ENCODE measurements around the gene DSCAM. TPM values are rescaled to one million over a fixed set of nuclear protein-coding genes. Genes with fewer than 3 reads are reported as not detected.

The DSCAM gene
- total RNA-seq, 1 donor from 2014 or later, result 0.06 TPM

DNA sequence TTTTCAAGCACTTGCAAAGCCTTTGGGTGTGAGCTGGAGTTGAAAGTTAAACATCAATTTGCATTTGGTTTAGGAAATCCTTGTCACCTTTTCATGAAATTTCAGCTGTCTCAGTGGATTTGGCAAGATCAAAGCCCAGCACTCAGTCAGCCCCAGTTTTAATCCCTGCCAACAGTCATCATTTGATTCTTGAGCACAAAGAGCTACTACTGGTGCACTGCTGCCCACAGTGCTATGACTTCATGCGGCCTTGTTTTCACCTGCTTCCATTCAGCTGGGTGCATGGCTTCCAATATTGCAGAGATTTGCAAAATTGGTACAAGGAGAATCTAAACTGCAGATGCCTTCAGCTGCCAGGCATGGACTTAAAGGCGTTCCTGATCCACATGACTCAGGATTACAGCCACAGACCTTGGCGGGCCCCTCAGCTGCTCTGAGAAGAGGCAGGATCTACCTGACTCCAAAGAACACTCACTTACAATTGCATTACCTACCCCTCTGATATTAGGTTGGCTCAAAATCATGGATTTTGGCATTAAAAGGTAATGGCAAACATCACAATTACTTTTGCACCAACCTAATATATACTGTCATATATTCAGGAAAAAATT is 259.1 kb downstream of the DSCAM start:
- no peak for TF ChIP-seq CTCF (conservative IDR thresholded peaks at IDR 0.05; ENCODE audit: low read depth, low read length)
- DNase-seq (ENCODE audit: low read depth), result no peak

DNA sequence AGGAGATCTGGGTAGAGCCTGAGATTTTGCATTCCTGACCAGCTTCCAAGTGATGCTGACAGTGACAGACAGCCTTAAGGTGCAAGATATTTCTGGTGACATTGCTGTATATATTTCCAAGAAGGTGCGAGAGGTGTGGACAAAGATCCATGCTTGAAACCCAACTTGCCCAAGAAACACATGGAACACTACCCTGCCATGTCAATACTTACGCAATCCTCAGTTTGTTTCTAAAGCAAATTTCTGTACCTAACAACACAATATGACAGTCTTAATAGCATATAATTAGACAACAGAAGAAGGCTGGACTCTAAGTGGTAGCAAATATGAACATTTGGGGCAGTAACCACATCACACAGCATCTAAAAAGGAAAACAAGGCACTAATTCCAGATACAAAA is 260.4 kb downstream of the DSCAM start:
- DNase-seq (ENCODE audit: low read depth), result no peak
- no peak overlapping the region for H3K4me3 ChIP-seq (ENCODE audit: low read depth, low read length)
- TF ChIP-seq CTCF (conservative IDR thresholded peaks at IDR 0.05; ENCODE audit: low read depth, low read length), result no peak

More for the DNA sequence above, 259.1 kb downstream of the DSCAM start:
- no peak overlapping the region for H3K4me3 ChIP-seq (ENCODE audit: low read depth, low read length)

- H3K4me3 ChIP-seq (ENCODE audit: low read depth, low read length), result no peak overlapping the region
- TF ChIP-seq CTCF (conservative IDR thresholded peaks at IDR 0.05; ENCODE audit: low read depth, low read length), result no peak
- DNase-seq (ENCODE audit: low read depth), result no peak
Observed at GRCh38 chr21:40577285-40578043, 269.5 kb downstream of the DSCAM start.

GRCh38 chr21:40575976-40576375 is 271.0 kb downstream of the DSCAM start:
- TF ChIP-seq CTCF (conservative IDR thresholded peaks at IDR 0.05; ENCODE audit: low read depth, low read length), result no peak
- DNase-seq (ENCODE audit: low read depth), result no peak
- no peak overlapping the region for H3K4me3 ChIP-seq (ENCODE audit: low read depth, low read length)

GRCh38 chr21:40569357-40569756 is 277.6 kb downstream of the DSCAM start:
- no peak overlapping the region for H3K4me3 ChIP-seq (ENCODE audit: low read depth, low read length)
- DNase-seq (ENCODE audit: low read depth), result no peak
- TF ChIP-seq CTCF (conservative IDR thresholded peaks at IDR 0.05; ENCODE audit: low read depth, low read length), result no peak

GRCh38 chr21:40568807-40569206 is 278.2 kb downstream of the DSCAM start:
- no peak overlapping the region for H3K4me3 ChIP-seq (ENCODE audit: low read depth, low read length)
- no peak for DNase-seq (ENCODE audit: low read depth)
- TF ChIP-seq CTCF (conservative IDR thresholded peaks at IDR 0.05; ENCODE audit: low read depth, low read length), result no peak

- no peak for TF ChIP-seq CTCF (conservative IDR thresholded peaks at IDR 0.05; ENCODE audit: low read depth, low read length)
- no peak for DNase-seq (ENCODE audit: low read depth)
- no peak overlapping the region for H3K4me3 ChIP-seq (ENCODE audit: low read depth, low read length)
Observed at GRCh38 chr21:40567501-40567900, 279.5 kb downstream of the DSCAM start.

All from epithelial cell of proximal tubule (primary cell).